T47D (cell line): ENCODE measurements around the gene TM4SF18.

Source experiments
- DNase-seq, 2 experiments: peaks; one replicate each; pipeline versions ENCODE4 v3.0.0 to v3.0.0-alpha.2; 2011 to 2012; ENCODE audit warnings: low read depth in 1 of 2, low spot score in 1 of 2
- JUND ChIP-seq: IDR thresholded peaks from 2 replicates; pipeline ENCODE4 v1.6.1; 2012; ENCODE audit warnings: low read depth
- in situ Hi-C: cut with HindIII; loops from 2 replicates; pipeline ENCODE4 v1.10.0; 2016; ENCODE audit warnings: low sequenced_read_pairs, low pct_unique_long_range_greater_than_20kb

The TM4SF18 gene

GRCh38 chr3:149332227-149332765, 1.1 kb downstream of the TM4SF18 start:
- DNase-seq = no peak
- in situ Hi-C loops = no loop called here
- TF ChIP-seq JUND = no peak

GRCh38 chr3:149331396-149331795, 2.0 kb downstream of the TM4SF18 start:
- no peak for DNase-seq
- in situ Hi-C loops = no loop called here
- no peak for TF ChIP-seq JUND

- in situ Hi-C loops = no loop called here
- no peak for TF ChIP-seq JUND
- no peak for DNase-seq
These were observed 2.7 kb downstream of the TM4SF18 start for GRCh38 chr3:149330609-149331331.

GRCh38 chr3:149327156-149327555, 6.3 kb downstream of the TM4SF18 start:
- in situ Hi-C loops = no loop called here
- DNase-seq = no peak
- TF ChIP-seq JUND = no peak

- in situ Hi-C loops = no loop called here
- no peak for TF ChIP-seq JUND
- DNase-seq = no peak
These were observed 7.9 kb downstream of the TM4SF18 start for GRCh38 chr3:149325581-149325980.

- TF ChIP-seq JUND = no peak
- in situ Hi-C loops = no loop called here
- no peak for DNase-seq
These were observed 9.1 kb downstream of the TM4SF18 start for GRCh38 chr3:149324332-149324731.

GRCh38 chr3:149321640-149322039, 11.8 kb downstream of the TM4SF18 start:
- DNase-seq = no peak
- in situ Hi-C loops = no loop called here
- no peak for TF ChIP-seq JUND

- DNase-seq = no peak
- no peak for TF ChIP-seq JUND
- in situ Hi-C loops = no loop called here
These were observed 12.3 kb downstream of the TM4SF18 start for GRCh38 chr3:149321136-149321535.

- in situ Hi-C loops = no loop called here
- no peak for TF ChIP-seq JUND
- no peak for DNase-seq
These were observed 13.7 kb downstream of the TM4SF18 start for GRCh38 chr3:149319750-149320149.

- in situ Hi-C loops = no loop called here
- no peak for TF ChIP-seq JUND
- DNase-seq = no peak
These were observed 16.4 kb downstream of the TM4SF18 start for GRCh38 chr3:149317072-149317471.

GRCh38 chr3:149316437-149316836, 17.0 kb downstream of the TM4SF18 start:
- DNase-seq = no peak
- no peak for TF ChIP-seq JUND
- in situ Hi-C loops = no loop called here

GRCh38 chr3:149315694-149316093, 17.7 kb downstream of the TM4SF18 start:
- in situ Hi-C loops = no loop called here
- no peak for TF ChIP-seq JUND
- DNase-seq = no peak

- in situ Hi-C loops = no loop called here
- no peak for TF ChIP-seq JUND
- DNase-seq = no peak
These were observed 18.4 kb downstream of the TM4SF18 start for GRCh38 chr3:149314807-149315578.
